HepG2 (cell line): ENCODE measurements around the gene AUTS2. TPM values are rescaled to one million over a fixed set of nuclear protein-coding genes. Genes with fewer than 3 reads are reported as not detected.

Source experiments
- ATAC-seq: fragments of 200-7000 bp; cut with Tn5 transposase; 3 replicates; pipeline ENCODE4 v1.9.1; 2020; ENCODE audit warnings: mild to moderate bottlenecking, moderate library complexity
- BruUV-seq: library from RNA; stranded (reverse); fragments of 400-500 nt; replicated peaks from 2 replicates; lab custom pipeline; 2021; lab: Mats Ljungman, UMichigan
- CTCF ChIA-PET: fragments of 300-600 bp; formaldehyde crosslinking; extraction: SDS; loops from one replicate; lab custom pipeline; 2021; ENCODE audit warnings: low total read pairs, inconsistent platforms, low intra/inter-chr PET ratio; lab: Yijun Ruan, JAX
- POLR2A ChIA-PET: fragments of 350-600 bp; sonication (Branson Sonifier 250); formaldehyde crosslinking; loops from one replicate; lab custom pipeline; 2020; ENCODE audit warnings: antibody characterized with exemption, inconsistent platforms; lab: Yijun Ruan, JAX
- DNase-seq: peaks from one replicate; pipeline ENCODE4 v3.0.0-alpha.2; 2015; ENCODE audit warnings: low spot score
- FAIRE-seq: peaks from 3 replicates; lab custom pipeline; 2011; peaks lifted over from hg19 to GRCh38; lab: Jason Lieb, UNC
- H2AFZ ChIP-seq: one replicate; pipeline ENCODE4 v1.6.1; 2011; ENCODE audit warnings: low read length, inconsistent platforms
- H3K27ac ChIP-seq: fragments of 300-600 bp; 3 replicates; pipeline ENCODE4 v1.8.0; 2011; ENCODE audit warnings: mixed run types, mild to moderate bottlenecking, mixed read lengths, low read length, inconsistent platforms; ENCODE audit not compliant: insufficient read depth; ENCODE audit errors: extremely low read length
- H3K27me3 ChIP-seq, 2 experiments: fragments of 200-600 bp in 1 of 2; 2 replicates in 1 of 2; 3 replicates in 1 of 2; pipeline versions ENCODE4 v1.6.0 to v1.8.0; 2011; ENCODE audit warnings: low read length in 2 of 2, mild to moderate bottlenecking in 2 of 2, moderate library complexity in 2 of 2, inconsistent platforms in 1 of 2; ENCODE audit not compliant: insufficient read depth in 2 of 2, control insufficient read depth in 1 of 2
- H3K36me3 ChIP-seq, 2 experiments: fragments of 200-600 bp in 1 of 2; replicated peaks in 1 of 2; 2 replicates in 1 of 2; 3 replicates in 1 of 2; pipeline versions ENCODE4 v1.5.1 to v1.8.0; 2011; ENCODE audit warnings: low read length in 2 of 2, inconsistent platforms in 1 of 2; ENCODE audit not compliant: insufficient read depth in 2 of 2, control insufficient read depth in 1 of 2
- H3K4me1 ChIP-seq: 2 replicates; pipeline ENCODE4 v1.5.1; 2012; ENCODE audit warnings: low read length, inconsistent platforms; ENCODE audit not compliant: insufficient read depth
- H3K4me2 ChIP-seq: 2 replicates; pipeline ENCODE4 v1.6.0; 2011; ENCODE audit warnings: low read depth, low read length, inconsistent platforms
- H3K4me3 ChIP-seq, 3 experiments: fragments of 200-600 bp in 1 of 3; sonication (generic), shearing (Covaris generic) in 1 of 3; replicated peaks in 1 of 3; 2 replicates each; pipeline ENCODE4 v1.5.1; 2011 to 2016; ENCODE audit warnings: low read length in 3 of 3, inconsistent platforms in 2 of 3, low read depth in 2 of 3, mild to moderate bottlenecking in 2 of 3, control low read depth in 1 of 3, mixed read lengths in 1 of 3; ENCODE audit not compliant: insufficient read depth in 1 of 3
- H3K79me2 ChIP-seq: one replicate; pipeline ENCODE4 v1.6.1; 2011; ENCODE audit warnings: low read length, inconsistent platforms; ENCODE audit not compliant: insufficient read depth
- H3K9ac ChIP-seq: 2 replicates; pipeline ENCODE4 v1.6.0; 2011; ENCODE audit warnings: mild to moderate bottlenecking, low read depth, low read length, inconsistent platforms; ENCODE audit not compliant: insufficient read depth
- H3K9me3 ChIP-seq: 2 replicates; pipeline ENCODE4 v1.5.1; 2012; ENCODE audit warnings: mild to moderate bottlenecking, low read length
- H4K20me1 ChIP-seq: 2 replicates; pipeline ENCODE4 v1.6.0; 2011; ENCODE audit warnings: inconsistent platforms, mild to moderate bottlenecking, low read length, moderate library complexity; ENCODE audit not compliant: insufficient read depth
- MAFK ChIP-seq, 2 experiments: IDR thresholded peaks in 1 of 2; conservative IDR thresholded peaks in 1 of 2; 2 replicates each; pipeline ENCODE4 v1.6.1; 2011; ENCODE audit warnings: improper control_type of control experiment in 2 of 2, low read length in 2 of 2
- NRL ChIP-seq: sonication (generic); formaldehyde crosslinking; IDR thresholded peaks from 2 replicates; pipeline ENCODE4 v1.5.0; 2020; ENCODE audit warnings: missing genetic modification reagents, mild to moderate bottlenecking, moderate library complexity, borderline replicate concordance
- RXRA ChIP-seq: sonication (generic); formaldehyde crosslinking; IDR thresholded peaks from 2 replicates; pipeline ENCODE4 v1.5.1; 2020; ENCODE audit warnings: missing genetic modification reagents
- SSRP1 ChIP-seq: IDR thresholded peaks from 2 replicates; pipeline ENCODE4 v1.6.1; 2016; ENCODE audit warnings: control low read depth
- ZNF577 ChIP-seq: sonication (generic); formaldehyde crosslinking; IDR thresholded peaks from 2 replicates; pipeline ENCODE4 v1.4.0; 2020; ENCODE audit warnings: mild to moderate bottlenecking, low read depth, missing genetic modification reagents, borderline replicate concordance
- ZNF720 ChIP-seq: sonication (generic); formaldehyde crosslinking; IDR thresholded peaks from 2 replicates; pipeline ENCODE4 v1.4.0; 2020; ENCODE audit warnings: missing genetic modification reagents
- WGBS: methylation state at CpG from one replicate; pipeline ENCODE4 v1.1.6; 2017; ENCODE audit warnings: low lambda C conversion rate; 5-methylcytosine and 5-hydroxymethylcytosine counted together
- in situ Hi-C: cut with HindIII; loops from 2 replicates; pipeline ENCODE4 v1.10.0; 2017; ENCODE audit warnings: low pct_unique_long_range_greater_than_20kb; ENCODE audit not compliant: extremely low pct_ligation_motif_present
- intact Hi-C: fragments of 100-400 bp; cut with micrococcal nuclease; formaldehyde crosslinking; loops from one replicate; pipeline ENCODE4 v1.10.0; 2022; ENCODE audit not compliant: unreplicated experiment
- polyA plus RNA-seq, 8 experiments: library from polyadenylated mRNA; depleted of rRNA in 3 of 8; stranded (reverse) in 7 of 8; unstranded in 1 of 8; fragments of >200 nt; fragmentation: Illumina TruSeq in 4 of 8; extraction: Trizol in 4 of 8; gene quantifications; 2 replicates each; pipeline versions ENCODE4 v1.2.1 to v1.2.3, GENCODE V29; 2011 to 2016; ENCODE audit warnings: low read depth in 4 of 8, missing spikeins in 1 of 8, mixed read lengths in 1 of 8; ENCODE audit not compliant: insufficient read depth in 1 of 8
- total RNA-seq, 5 experiments: library from RNA; depleted of rRNA; stranded (reverse); fragments of >200 nt; fragmentation: Illumina TruSeq; extraction: Trizol; gene quantifications; 2 replicates each; pipeline ENCODE4 v1.2.3, GENCODE V29; 2016; ENCODE audit warnings: low read depth in 1 of 5
- TF ChIP-seq, protein P1 (sequence below): sonication (generic); formaldehyde crosslinking; IDR thresholded peaks from 2 replicates; pipeline ENCODE4 v1.5.1; 2020; ENCODE audit warnings: missing genetic modification reagents, mild to moderate bottlenecking, borderline replicate concordance
- TF ChIP-seq, protein P2 (sequence below): sonication (generic); formaldehyde crosslinking; IDR thresholded peaks from 2 replicates; pipeline ENCODE4 v1.8.0; 2022; ENCODE audit warnings: mild to moderate bottlenecking, missing genetic modification reagents; ENCODE audit not compliant: insufficient replicate concordance
- TF ChIP-seq, protein P3 (sequence below): sonication (generic); formaldehyde crosslinking; IDR thresholded peaks from 2 replicates; pipeline ENCODE4 v1.4.0; 2020; ENCODE audit warnings: missing genetic modification reagents

Gene AUTS2
- total and polyA plus RNA-seq, 2 of the 13 experiments (the other 11 are each of a cell fraction or from before 2014, with no cell fraction given): 0.38 TPM; not detected in 1

DNA sequence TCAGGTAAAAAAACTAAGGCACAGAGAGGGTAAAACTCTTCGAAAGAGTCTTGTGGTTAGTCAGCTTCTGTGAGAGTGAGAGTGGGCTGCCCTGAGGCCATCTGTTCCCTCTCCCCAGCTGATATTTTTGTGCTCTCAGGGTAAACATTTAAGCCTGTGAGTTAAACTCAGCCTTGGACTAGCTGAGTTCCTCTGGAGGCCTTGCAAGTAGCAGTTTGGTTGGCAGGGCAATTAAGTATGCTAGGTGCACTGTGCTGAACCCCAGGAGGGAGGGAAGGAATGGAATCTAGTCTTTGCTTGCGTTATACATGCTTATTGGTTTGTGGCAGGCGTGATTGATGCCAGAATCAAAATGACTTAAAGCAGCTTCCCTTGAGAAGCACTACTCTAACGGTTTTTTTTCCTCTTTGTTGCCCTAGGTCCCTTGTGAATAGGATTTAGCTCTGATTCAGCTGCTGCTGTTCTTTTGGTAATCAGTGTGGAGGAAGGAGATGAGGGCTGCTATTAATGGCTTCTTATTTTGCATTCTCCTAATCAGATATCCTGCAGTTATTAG is 140.2 kb downstream of the AUTS2 start:
- WGBS: 0% methylated on average over 4 of the region's 4 CpGs
- Histone ChIP-seq H3K9ac (no peak overlapping the region), H3K4me2 (no peak overlapping the region), H3K27ac (no peak overlapping the region), H3K9me3 (no peaks in the 10 kb centered on the region), H3K27me3 (no peaks in the 10 kb centered on the region), H3K4me3 (no peak overlapping the region), H3K4me1 (no peaks in the 10 kb centered on the region), H4K20me1 (no peaks in the 10 kb centered on the region)
- ATAC-seq (no peak), FAIRE-seq (no peak), DNase-seq (no peak)
- ChIA-PET CTCF (no interaction called here), POLR2A (no interaction called here)
- no TSS peak for BruUV-seq
- intact Hi-C loops: no loop called here
- no peak for TF ChIP-seq ZNF720
- no peak for TF ChIP-seq RXRA (CRISPR knock-in tag)
- no peak for TF ChIP-seq ZNF577 (CRISPR knock-in tag)
- TF ChIP-seq NRL (CRISPR knock-in tag): no peak
- TF ChIP-seq SSRP1 (CRISPR knock-in tag): no peak
- TF ChIP-seq, protein P1, sequence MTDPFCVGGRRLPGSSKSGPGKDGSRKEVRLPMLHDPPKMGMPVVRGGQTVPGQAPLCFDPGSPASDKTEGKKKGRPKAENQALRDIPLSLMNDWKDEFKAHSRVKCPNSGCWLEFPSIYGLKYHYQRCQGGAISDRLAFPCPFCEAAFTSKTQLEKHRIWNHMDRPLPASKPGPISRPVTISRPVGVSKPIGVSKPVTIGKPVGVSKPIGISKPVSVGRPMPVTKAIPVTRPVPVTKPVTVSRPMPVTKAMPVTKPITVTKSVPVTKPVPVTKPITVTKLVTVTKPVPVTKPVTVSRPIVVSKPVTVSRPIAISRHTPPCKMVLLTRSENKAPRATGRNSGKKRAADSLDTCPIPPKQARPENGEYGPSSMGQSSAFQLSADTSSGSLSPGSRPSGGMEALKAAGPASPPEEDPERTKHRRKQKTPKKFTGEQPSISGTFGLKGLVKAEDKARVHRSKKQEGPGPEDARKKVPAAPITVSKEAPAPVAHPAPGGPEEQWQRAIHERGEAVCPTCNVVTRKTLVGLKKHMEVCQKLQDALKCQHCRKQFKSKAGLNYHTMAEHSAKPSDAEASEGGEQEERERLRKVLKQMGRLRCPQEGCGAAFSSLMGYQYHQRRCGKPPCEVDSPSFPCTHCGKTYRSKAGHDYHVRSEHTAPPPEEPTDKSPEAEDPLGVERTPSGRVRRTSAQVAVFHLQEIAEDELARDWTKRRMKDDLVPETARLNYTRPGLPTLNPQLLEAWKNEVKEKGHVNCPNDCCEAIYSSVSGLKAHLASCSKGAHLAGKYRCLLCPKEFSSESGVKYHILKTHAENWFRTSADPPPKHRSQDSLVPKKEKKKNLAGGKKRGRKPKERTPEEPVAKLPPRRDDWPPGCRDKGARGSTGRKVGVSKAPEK (CRISPR knock-in tag): no peak
- TF ChIP-seq, protein P2, sequence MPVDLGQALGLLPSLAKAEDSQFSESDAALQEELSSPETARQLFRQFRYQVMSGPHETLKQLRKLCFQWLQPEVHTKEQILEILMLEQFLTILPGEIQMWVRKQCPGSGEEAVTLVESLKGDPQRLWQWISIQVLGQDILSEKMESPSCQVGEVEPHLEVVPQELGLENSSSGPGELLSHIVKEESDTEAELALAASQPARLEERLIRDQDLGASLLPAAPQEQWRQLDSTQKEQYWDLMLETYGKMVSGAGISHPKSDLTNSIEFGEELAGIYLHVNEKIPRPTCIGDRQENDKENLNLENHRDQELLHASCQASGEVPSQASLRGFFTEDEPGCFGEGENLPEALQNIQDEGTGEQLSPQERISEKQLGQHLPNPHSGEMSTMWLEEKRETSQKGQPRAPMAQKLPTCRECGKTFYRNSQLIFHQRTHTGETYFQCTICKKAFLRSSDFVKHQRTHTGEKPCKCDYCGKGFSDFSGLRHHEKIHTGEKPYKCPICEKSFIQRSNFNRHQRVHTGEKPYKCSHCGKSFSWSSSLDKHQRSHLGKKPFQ (CRISPR knock-in tag): no peak
- TF ChIP-seq, protein P3, sequence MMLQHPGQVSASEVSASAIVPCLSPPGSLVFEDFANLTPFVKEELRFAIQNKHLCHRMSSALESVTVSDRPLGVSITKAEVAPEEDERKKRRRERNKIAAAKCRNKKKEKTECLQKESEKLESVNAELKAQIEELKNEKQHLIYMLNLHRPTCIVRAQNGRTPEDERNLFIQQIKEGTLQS (CRISPR knock-in tag): no peak
- no peak for TF ChIP-seq MAFK (conservative IDR thresholded peaks at IDR 0.05 in 1 of 2, IDR thresholded peaks at IDR 0.05 in 1 of 2; ENCODE audit: low read length in 2 of 2)
- TF ChIP-seq, all 625 proteins: peak for 0
- Histone ChIP-seq H3K36me3 (no peaks in the 10 kb centered on the region), H3K79me2 (no peaks in the 10 kb centered on the region), H2AFZ (no peak overlapping the region)
- in situ Hi-C loops: no loop called here
